OCI-LY7 (cell line): ENCODE results near the gene NCKAP5. TPM values are rescaled to one million over a fixed set of nuclear protein-coding genes. Genes with fewer than 3 reads are reported as not detected.

Experiments
- BruUV-seq: library from RNA; stranded (reverse); fragments of 400-500 nt; replicated peaks from 2 replicates; lab custom pipeline; 2021; lab: Mats Ljungman, UMichigan
- CTCF ChIA-PET: fragments of 300-600 bp; sonication (Branson Sonifier 250); formaldehyde crosslinking; loops from one replicate; lab custom pipeline; 2022; ENCODE audit warnings: antibody characterized with exemption; ENCODE audit not compliant: unreplicated experiment; lab: Charles Lee
- POLR2A ChIA-PET: fragments of 300-600 bp; sonication (Branson Sonifier 250); formaldehyde crosslinking; loops from one replicate; lab custom pipeline; 2022; ENCODE audit warnings: antibody characterized with exemption; lab: Charles Lee
- DNase-seq: peaks from one replicate; pipeline ENCODE4 v3.0.0-alpha.2; 2015; ENCODE audit warnings: low spot score
- H2AFZ ChIP-seq: fragments of 200-600 bp; sonication (generic), shearing (Covaris generic); 2 replicates; pipeline ENCODE4 v1.6.1; 2014; ENCODE audit warnings: mild to moderate bottlenecking, antibody characterized with exemption, low read length, moderate library complexity
- H3K27ac ChIP-seq: fragments of 200-600 bp; sonication (generic); 2 replicates; pipeline ENCODE4 v1.5.1; 2014; ENCODE audit warnings: mixed run types, low read depth, mild to moderate bottlenecking, moderate library complexity, low read length, inconsistent platforms; ENCODE audit not compliant: poor library complexity, severe bottlenecking
- H3K36me3 ChIP-seq: fragments of 200-600 bp; sonication (generic); 2 replicates; pipeline ENCODE4 v1.6.1; 2014; ENCODE audit warnings: mild to moderate bottlenecking, antibody characterized with exemption, low read length, moderate library complexity, mixed read lengths; ENCODE audit not compliant: insufficient read depth
- H3K4me1 ChIP-seq: fragments of 200-600 bp; sonication (generic); 2 replicates; pipeline ENCODE4 v1.5.1; 2014; ENCODE audit warnings: mild to moderate bottlenecking, low read length; ENCODE audit not compliant: insufficient read depth, poor library complexity, severe bottlenecking
- H3K4me2 ChIP-seq: fragments of 200-600 bp; sonication (generic); 2 replicates; pipeline ENCODE4 v1.6.1; 2014; ENCODE audit warnings: mild to moderate bottlenecking, low read length
- H3K4me3 ChIP-seq: fragments of 200-600 bp; sonication (generic); 2 replicates; pipeline ENCODE4 v1.5.1; 2014; ENCODE audit warnings: mild to moderate bottlenecking, low read depth, low read length; ENCODE audit not compliant: poor library complexity, severe bottlenecking
- H3K79me2 ChIP-seq: fragments of 200-600 bp; sonication (generic); 2 replicates; pipeline ENCODE4 v1.6.1; 2016; ENCODE audit warnings: low read depth, mild to moderate bottlenecking, low read length, moderate library complexity, mixed read lengths; ENCODE audit not compliant: insufficient read depth
- H3K9me2 ChIP-seq: fragments of 200-600 bp; sonication (generic); 2 replicates; pipeline ENCODE4 v1.6.1; 2016; ENCODE audit warnings: mild to moderate bottlenecking, low read length, mixed read lengths; ENCODE audit not compliant: insufficient read depth
- H3K9me3 ChIP-seq: fragments of 200-600 bp; sonication (generic); 2 replicates; pipeline ENCODE4 v1.6.1; 2014; ENCODE audit warnings: mild to moderate bottlenecking, mixed run types, low read length, mixed read lengths
- H4K20me1 ChIP-seq: fragments of 200-600 bp; sonication (generic); 2 replicates; pipeline ENCODE4 v1.6.1; 2014; ENCODE audit warnings: mild to moderate bottlenecking, antibody characterized with exemption, low read length, moderate library complexity, mixed read lengths; ENCODE audit not compliant: insufficient read depth
- EZH2phosphoT487 ChIP-seq: fragments of 200-600 bp; sonication (generic); IDR thresholded peaks from 2 replicates; pipeline ENCODE4 v1.6.1; 2018; ENCODE audit warnings: low read depth, borderline replicate concordance, mild to moderate bottlenecking, mixed run types, antibody characterized with exemption, low read length, moderate library complexity, mixed read lengths
- intact Hi-C: fragments of 100-400 bp; cut with micrococcal nuclease; formaldehyde crosslinking; loops from one replicate; pipeline ENCODE4 v1.10.0; 2022; ENCODE audit not compliant: unreplicated experiment
- total RNA-seq, 2 experiments: library from RNA; depleted of rRNA in 1 of 2; stranded (reverse); fragments of >200 nt in 1 of 2; shearing (Covaris generic) in 1 of 2; gene quantifications; 2 replicates each; pipeline ENCODE4 v1.2.3, GENCODE V29; 2014 to 2022
- TF ChIP-seq, protein P1 (sequence below): fragments of 200-600 bp; sonication (generic); conservative IDR thresholded peaks from 2 replicates; pipeline ENCODE4 v1.5.1; 2014; ENCODE audit warnings: mild to moderate bottlenecking, antibody characterized with exemption, low read length, moderate library complexity, mixed read lengths

The NCKAP5 gene
- total RNA-seq, 2 experiments from 2014 or later = not detected

DNA sequence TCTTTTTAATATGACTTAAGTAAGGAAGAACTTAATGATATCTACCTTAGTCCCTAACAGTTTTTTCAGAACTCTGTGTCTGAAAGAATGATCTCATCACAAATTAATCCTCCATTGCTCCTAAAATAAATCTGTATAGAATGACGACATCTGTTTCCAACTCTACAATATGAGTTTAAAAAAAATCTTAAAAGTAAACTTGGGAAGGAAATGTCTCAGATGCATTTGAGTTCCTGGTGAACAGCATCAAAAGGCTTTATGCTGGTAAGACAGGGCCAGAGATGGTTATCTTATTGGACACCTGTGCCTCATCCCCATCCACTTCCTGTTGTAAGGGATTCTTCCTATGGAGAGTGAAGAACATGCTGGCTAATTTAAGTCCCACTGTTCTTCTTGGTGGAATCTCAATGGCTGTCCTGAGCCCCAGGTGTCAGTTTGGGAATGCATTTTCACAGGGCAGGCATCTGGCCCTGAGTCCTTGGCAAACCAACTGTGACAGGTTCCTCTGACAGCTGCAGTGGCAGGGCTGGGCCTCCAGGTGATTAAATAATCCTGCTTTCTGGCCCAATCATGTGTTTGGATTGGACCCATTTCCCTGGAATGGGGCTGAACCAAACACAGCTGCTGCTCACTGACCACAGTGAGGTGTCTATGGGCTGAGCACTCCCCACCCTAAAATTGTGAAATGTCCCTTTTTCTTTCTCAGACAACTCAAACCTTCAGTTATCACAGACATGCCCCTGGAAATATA lies 12.9 kb upstream of the NCKAP5 start:
- Histone ChIP-seq H2AFZ (no peak overlapping the region), H3K9me3 (no peaks in the 10 kb centered on the region), H4K20me1 (no peaks in the 10 kb centered on the region), H3K36me3 (no peaks in the 10 kb centered on the region), H3K79me2 (no peaks in the 10 kb centered on the region), H3K27ac (no peak overlapping the region), H3K4me2 (no peak overlapping the region), H3K9me2 (no peaks in the 10 kb centered on the region), H3K4me3 (no peak overlapping the region), H3K4me1 (no peaks in the 10 kb centered on the region)
- no peak for TF ChIP-seq EZH2phosphoT487
- TF ChIP-seq, protein P1, sequence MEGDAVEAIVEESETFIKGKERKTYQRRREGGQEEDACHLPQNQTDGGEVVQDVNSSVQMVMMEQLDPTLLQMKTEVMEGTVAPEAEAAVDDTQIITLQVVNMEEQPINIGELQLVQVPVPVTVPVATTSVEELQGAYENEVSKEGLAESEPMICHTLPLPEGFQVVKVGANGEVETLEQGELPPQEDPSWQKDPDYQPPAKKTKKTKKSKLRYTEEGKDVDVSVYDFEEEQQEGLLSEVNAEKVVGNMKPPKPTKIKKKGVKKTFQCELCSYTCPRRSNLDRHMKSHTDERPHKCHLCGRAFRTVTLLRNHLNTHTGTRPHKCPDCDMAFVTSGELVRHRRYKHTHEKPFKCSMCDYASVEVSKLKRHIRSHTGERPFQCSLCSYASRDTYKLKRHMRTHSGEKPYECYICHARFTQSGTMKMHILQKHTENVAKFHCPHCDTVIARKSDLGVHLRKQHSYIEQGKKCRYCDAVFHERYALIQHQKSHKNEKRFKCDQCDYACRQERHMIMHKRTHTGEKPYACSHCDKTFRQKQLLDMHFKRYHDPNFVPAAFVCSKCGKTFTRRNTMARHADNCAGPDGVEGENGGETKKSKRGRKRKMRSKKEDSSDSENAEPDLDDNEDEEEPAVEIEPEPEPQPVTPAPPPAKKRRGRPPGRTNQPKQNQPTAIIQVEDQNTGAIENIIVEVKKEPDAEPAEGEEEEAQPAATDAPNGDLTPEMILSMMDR = no peak
- DNase-seq = no peak
- intact Hi-C loops = no loop called here
- no TSS peak for BruUV-seq
- POLR2A ChIA-PET = no interaction called here
- CTCF ChIA-PET = no interaction called here

DNA sequence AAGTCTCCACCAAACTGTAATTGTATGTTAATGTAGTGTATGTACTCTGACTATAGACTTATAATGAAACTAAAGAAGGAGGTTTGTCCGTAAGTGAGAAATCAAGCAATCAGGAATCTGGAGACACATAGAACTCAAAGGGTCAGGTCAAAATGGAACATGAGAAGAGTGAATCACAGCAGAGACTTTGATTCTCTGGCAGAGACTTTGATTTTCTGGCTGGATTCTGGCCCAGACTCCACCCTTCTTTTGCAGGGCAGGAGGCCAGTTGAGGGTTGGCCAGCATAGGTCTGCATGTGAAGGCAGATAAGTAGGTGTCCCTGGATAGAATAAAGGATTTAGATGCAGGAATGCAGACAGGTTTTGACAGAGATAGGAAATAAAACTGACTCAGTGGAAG lies 11.0 kb upstream of the NCKAP5 start:
- no peak overlapping the region for H2AFZ ChIP-seq
- no TSS peak for BruUV-seq
- DNase-seq = no peak
- ChIA-PET CTCF (no interaction called here), POLR2A (no interaction called here)
- no peaks in the 10 kb centered on the region for H4K20me1 ChIP-seq
- no peak overlapping the region for H3K4me3 ChIP-seq
- no peak overlapping the region for H3K27ac ChIP-seq
- H3K9me2 ChIP-seq = no peaks in the 10 kb centered on the region
- H3K4me1 ChIP-seq = no peaks in the 10 kb centered on the region
- no peaks in the 10 kb centered on the region for H3K36me3 ChIP-seq
- H3K79me2 ChIP-seq = no peaks in the 10 kb centered on the region
- TF ChIP-seq, protein P1 = no peak
- TF ChIP-seq EZH2phosphoT487 = no peak
- H3K4me2 ChIP-seq = no peak overlapping the region
- H3K9me3 ChIP-seq = no peaks in the 10 kb centered on the region
- intact Hi-C loops = no loop called here

DNA sequence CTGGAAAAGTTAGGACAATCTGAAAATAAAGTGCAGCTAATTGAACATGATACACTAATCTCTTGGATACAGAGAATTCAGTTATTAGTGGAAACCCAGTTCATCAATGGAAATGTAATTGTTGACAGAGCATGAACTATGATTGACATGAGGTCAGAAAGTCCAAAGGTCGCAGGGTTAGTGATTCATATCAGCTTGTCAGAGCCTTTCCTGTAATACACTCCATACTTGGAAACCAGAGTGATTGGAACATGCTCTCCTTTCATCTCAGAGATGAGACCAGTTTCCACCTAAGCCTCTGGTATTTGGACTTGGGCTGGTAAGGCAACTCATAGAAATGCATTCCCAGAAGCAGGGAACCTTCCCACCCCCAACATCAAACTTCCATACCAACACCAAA lies 8.5 kb upstream of the NCKAP5 start:
- CTCF ChIA-PET = no interaction called here
- TF ChIP-seq, protein P1 = no peak
- no peak for TF ChIP-seq EZH2phosphoT487
- Histone ChIP-seq H4K20me1 (no peaks in the 10 kb centered on the region), H3K4me2 (no peak overlapping the region), H3K27ac (no peak overlapping the region), H2AFZ (no peak overlapping the region), H3K4me3 (no peak overlapping the region), H3K9me3 (no peaks in the 10 kb centered on the region), H3K4me1 (no peaks in the 10 kb centered on the region), H3K9me2 (no peaks in the 10 kb centered on the region), H3K79me2 (no peaks in the 10 kb centered on the region), H3K36me3 (no peaks in the 10 kb centered on the region)
- DNase-seq = no peak
- intact Hi-C loops = no loop called here
- no TSS peak for BruUV-seq
- POLR2A ChIA-PET = no interaction called here
